ENCODE measurements around the gene RBFOX2.

RBFOX2 gene

DNA sequence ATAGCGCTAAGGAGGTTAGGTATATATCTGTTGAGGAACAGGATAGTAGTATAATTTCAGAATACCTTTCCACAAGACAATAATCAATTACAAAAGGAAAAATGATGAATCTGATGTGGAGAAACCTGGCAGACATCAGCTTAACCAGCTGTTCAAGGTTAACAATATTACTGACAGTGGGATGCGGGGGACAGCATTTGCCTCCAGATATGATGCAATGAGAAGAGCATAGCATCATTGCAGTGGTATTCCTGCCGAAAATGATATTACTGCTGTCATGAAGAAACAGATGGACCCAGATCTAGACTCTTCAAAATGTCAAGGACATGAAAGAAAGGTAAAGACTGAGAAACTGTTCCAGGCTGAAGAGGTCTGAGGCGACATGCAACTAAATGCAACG, 49.7 kb downstream of the RBFOX2 start:
- Histone ChIP-seq H3K4me3 (ENCODE audit: severe bottlenecking) (no peak overlapping the region), H3K9me3 (ENCODE audit: severe bottlenecking) (no peaks in the 10 kb centered on the region), H3K27me3 (ENCODE audit: insufficient read depth, poor library complexity, severe bottlenecking) (no peaks in the 10 kb centered on the region), H3K36me3 (ENCODE audit: low read depth) (no peaks in the 10 kb centered on the region), H3K4me1 (ENCODE audit: insufficient read depth, poor library complexity, severe bottlenecking) (no peaks in the 10 kb centered on the region), H3K27ac (ENCODE audit: poor library complexity, severe bottlenecking) (no peak overlapping the region)
- TF ChIP-seq, protein P1, sequence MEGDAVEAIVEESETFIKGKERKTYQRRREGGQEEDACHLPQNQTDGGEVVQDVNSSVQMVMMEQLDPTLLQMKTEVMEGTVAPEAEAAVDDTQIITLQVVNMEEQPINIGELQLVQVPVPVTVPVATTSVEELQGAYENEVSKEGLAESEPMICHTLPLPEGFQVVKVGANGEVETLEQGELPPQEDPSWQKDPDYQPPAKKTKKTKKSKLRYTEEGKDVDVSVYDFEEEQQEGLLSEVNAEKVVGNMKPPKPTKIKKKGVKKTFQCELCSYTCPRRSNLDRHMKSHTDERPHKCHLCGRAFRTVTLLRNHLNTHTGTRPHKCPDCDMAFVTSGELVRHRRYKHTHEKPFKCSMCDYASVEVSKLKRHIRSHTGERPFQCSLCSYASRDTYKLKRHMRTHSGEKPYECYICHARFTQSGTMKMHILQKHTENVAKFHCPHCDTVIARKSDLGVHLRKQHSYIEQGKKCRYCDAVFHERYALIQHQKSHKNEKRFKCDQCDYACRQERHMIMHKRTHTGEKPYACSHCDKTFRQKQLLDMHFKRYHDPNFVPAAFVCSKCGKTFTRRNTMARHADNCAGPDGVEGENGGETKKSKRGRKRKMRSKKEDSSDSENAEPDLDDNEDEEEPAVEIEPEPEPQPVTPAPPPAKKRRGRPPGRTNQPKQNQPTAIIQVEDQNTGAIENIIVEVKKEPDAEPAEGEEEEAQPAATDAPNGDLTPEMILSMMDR (IDR thresholded peaks at IDR 0.05; ENCODE audit: poor library complexity, severe bottlenecking): no peak
- ATAC-seq (ENCODE audit: low read depth) (no peak), DNase-seq (ENCODE audit: low spot score) (no peak)

DNA sequence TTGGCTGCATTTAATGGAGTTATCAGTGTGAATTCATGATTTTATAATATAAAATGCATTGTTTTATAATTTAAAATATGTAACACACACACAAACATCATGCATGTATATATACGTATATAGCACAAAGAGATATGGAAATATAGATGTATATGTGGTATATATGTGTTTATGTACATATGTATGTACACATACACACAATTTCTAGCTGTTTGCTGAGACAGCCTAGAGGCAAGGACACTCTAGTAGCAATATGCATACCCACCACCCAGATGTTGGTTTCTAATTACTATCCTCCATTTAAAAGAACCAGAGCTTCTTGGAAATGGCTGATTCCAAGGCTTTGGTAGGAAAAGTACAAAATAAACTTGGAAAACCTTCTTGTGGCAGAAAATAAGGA, 50.4 kb downstream of the RBFOX2 start:
- no peaks in the 10 kb centered on the region for H3K27me3 ChIP-seq (ENCODE audit: insufficient read depth, poor library complexity, severe bottlenecking)
- no peaks in the 10 kb centered on the region for H3K9me3 ChIP-seq (ENCODE audit: severe bottlenecking)
- ATAC-seq (ENCODE audit: low read depth) (no peak), DNase-seq (ENCODE audit: low spot score) (no peak)
- no peak overlapping the region for H3K27ac ChIP-seq (ENCODE audit: poor library complexity, severe bottlenecking)
- H3K36me3 ChIP-seq (ENCODE audit: low read depth): no peaks in the 10 kb centered on the region
- no peak overlapping the region for H3K4me3 ChIP-seq (ENCODE audit: severe bottlenecking)
- no peaks in the 10 kb centered on the region for H3K4me1 ChIP-seq (ENCODE audit: insufficient read depth, poor library complexity, severe bottlenecking)
- TF ChIP-seq, protein P1 (IDR thresholded peaks at IDR 0.05; ENCODE audit: poor library complexity, severe bottlenecking): no peak

DNA sequence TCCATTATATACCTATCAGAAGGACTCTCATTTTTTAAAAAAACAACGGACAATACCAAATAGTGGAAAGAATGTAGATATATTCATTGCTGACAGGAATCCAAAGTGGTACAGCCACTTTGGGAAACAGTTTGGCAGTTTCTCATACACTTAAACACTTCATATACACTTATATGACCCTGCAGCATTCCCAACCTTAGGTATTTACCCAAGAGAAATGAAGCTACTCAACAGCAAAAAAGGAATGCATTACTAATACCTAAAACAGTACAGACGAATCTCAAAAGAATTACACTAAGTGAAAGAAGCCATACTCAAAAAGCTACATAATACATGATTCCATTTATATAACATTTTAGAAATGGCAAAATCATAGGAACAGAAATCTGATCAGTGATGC, 51.5 kb downstream of the RBFOX2 start:
- Histone ChIP-seq H3K27me3 (ENCODE audit: insufficient read depth, poor library complexity, severe bottlenecking) (no peaks in the 10 kb centered on the region), H3K27ac (ENCODE audit: poor library complexity, severe bottlenecking) (no peak overlapping the region), H3K36me3 (ENCODE audit: low read depth) (no peaks in the 10 kb centered on the region), H3K9me3 (ENCODE audit: severe bottlenecking) (no peaks in the 10 kb centered on the region), H3K4me1 (ENCODE audit: insufficient read depth, poor library complexity, severe bottlenecking) (no peaks in the 10 kb centered on the region), H3K4me3 (ENCODE audit: severe bottlenecking) (no peak overlapping the region)
- TF ChIP-seq, protein P1 (IDR thresholded peaks at IDR 0.05; ENCODE audit: poor library complexity, severe bottlenecking): no peak
- DNase-seq (ENCODE audit: low spot score) (no peak), ATAC-seq (ENCODE audit: low read depth) (no peak)

DNA sequence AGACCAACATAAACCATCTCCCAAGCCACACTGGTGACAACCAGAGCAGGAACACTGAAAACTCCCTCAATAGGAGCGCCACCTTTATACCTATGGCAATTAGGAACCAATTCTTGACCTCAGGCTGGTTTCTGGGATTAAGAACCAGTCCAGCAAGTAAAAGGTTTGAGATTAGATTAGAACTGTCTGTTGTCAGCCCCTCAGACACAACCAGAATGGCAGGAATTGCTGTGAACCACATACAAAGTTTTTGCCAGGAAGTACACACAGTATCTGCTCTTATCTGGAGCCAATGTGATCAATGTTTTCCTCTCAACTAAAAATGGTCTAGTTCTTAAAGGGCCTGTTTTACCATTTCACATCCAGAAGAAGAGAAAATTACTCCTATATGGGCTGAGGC, 55.2 kb downstream of the RBFOX2 start:
- Histone ChIP-seq H3K36me3 (ENCODE audit: low read depth) (no peaks in the 10 kb centered on the region), H3K4me1 (ENCODE audit: insufficient read depth, poor library complexity, severe bottlenecking) (no peaks in the 10 kb centered on the region), H3K9me3 (ENCODE audit: severe bottlenecking) (no peaks in the 10 kb centered on the region), H3K4me3 (ENCODE audit: severe bottlenecking) (no peak overlapping the region), H3K27me3 (ENCODE audit: insufficient read depth, poor library complexity, severe bottlenecking) (no peaks in the 10 kb centered on the region), H3K27ac (ENCODE audit: poor library complexity, severe bottlenecking) (no peak overlapping the region)
- DNase-seq (ENCODE audit: low spot score) (no peak), ATAC-seq (ENCODE audit: low read depth) (no peak)
- TF ChIP-seq, protein P1 (IDR thresholded peaks at IDR 0.05; ENCODE audit: poor library complexity, severe bottlenecking): no peak

DNA sequence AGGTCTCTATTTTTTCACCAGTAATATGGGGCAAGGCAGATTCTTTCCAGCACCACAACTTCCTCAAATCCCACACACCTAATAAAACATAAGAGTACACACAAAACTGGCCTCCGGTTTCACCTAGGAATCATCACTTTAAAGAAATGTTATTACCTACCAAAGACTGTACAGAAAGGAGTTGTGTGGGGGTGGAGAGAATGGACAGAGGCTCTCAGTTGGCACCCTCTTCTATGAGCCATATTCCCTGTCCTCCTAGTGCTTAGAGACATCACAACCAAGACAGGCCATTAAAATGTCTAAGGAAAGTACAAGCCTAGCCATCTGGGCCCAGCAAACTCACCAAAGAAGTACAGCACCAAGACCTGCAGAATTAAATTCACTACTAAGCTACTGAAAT, 56.1 kb downstream of the RBFOX2 start:
- DNase-seq (ENCODE audit: low spot score): no peak
- no peaks in the 10 kb centered on the region for H3K36me3 ChIP-seq (ENCODE audit: low read depth)
- H3K27me3 ChIP-seq (ENCODE audit: insufficient read depth, poor library complexity, severe bottlenecking): no peaks in the 10 kb centered on the region
- H3K9me3 ChIP-seq (ENCODE audit: severe bottlenecking): no peaks in the 10 kb centered on the region
- ATAC-seq (ENCODE audit: low read depth): no peak
- H3K27ac ChIP-seq (ENCODE audit: poor library complexity, severe bottlenecking): no peak overlapping the region
- H3K4me1 ChIP-seq (ENCODE audit: insufficient read depth, poor library complexity, severe bottlenecking): no peaks in the 10 kb centered on the region
- TF ChIP-seq, protein P1 (IDR thresholded peaks at IDR 0.05; ENCODE audit: poor library complexity, severe bottlenecking): no peak
- H3K4me3 ChIP-seq (ENCODE audit: severe bottlenecking): no peak overlapping the region

Measured in RWPE2 (cell line).